SH-SY5Y (cell line): Measurements from ENCODE around the gene MTMR6.

Experiments used
- GATA2 ChIP-seq: IDR thresholded peaks from 2 replicates; pipeline ENCODE4 v1.6.1; 2011; ENCODE audit warnings: mild to moderate bottlenecking, low read depth, low read length
- GATA3 ChIP-seq: IDR thresholded peaks from 2 replicates; pipeline ENCODE4 v1.6.1; 2011; ENCODE audit warnings: low read depth, mild to moderate bottlenecking, low read length, moderate library complexity

DNA sequence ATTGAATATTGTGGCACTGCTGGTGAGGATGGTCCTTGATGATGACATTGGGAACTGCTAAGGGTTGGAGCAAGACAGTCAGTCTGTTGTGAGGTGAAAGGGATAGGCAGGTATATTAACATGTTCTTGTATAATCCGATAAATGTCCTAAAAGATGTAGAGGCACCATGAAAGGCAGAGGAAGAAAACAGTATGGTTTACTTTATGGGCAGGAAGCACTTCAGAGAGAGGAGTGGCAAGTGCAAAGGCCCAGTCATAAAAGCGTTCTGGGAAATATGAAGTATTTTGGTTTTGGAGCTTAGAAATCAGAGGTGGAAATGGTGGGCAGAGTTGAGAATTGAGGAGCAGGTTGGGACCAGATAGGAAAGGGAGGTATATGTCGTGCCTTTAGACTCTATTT lies 23.6 kb upstream of the MTMR6 start:
- TF ChIP-seq GATA3, result no peak
- no peak for TF ChIP-seq GATA2
